Activated T-cell treated with anti-CD3 and anti-CD28 coated beads for 4 hours (primary cell): ENCODE results near the gene ZNF581.

Experiments used
- DNase-seq: peaks from one replicate; pipeline ENCODE4 v3.0.0-alpha.2; 2020

Gene ZNF581

GRCh38 chr19:55668603-55669348 is 25.3 kb downstream of the ZNF581 start:
- no peak for DNase-seq

DNA sequence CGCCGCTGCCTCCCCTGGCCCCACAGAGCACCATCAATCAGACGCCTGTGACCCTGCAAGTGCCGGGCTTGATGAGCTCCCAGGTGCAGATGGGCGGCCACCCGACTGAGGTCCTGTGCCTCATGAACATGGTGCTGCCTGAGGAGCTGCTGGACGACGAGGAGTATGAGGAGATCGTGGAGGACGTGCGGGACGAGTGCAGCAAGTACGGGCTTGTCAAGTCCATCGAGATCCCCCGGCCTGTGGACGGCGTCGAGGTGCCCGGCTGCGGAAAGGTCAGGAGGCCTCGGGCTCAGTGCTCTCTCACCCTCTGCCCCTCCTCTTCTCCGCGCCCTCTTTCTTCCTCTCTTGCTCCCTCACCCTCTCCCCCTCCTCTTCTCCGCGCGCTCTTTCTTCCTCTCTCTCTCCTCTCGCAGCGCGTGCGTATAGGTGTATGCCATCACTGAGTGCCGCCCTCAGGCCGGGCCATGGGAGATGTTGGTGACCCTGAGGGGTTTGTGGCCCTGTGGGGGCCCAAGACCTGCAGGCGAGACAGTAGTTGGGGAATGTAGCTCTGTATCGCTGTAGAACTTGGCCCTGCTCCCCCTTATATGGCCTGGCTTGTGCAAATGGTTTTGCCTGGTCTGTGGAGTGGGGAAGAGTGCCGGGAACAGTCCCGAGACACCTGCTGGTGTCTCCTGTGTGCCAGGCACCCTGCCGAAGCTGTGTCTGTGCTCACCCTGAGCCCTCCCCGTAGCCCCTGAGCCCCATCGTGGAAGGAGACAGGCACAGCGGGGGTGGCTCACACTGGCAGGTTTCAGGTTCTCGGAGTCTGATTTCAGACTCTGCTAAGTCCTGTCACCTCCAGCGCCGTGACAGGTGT is 26.2 kb downstream of the ZNF581 start:
- DNase-seq, result no peak

- no peak for DNase-seq
Observed at GRCh38 chr19:55670280-55671053, 27.0 kb downstream of the ZNF581 start.

DNA sequence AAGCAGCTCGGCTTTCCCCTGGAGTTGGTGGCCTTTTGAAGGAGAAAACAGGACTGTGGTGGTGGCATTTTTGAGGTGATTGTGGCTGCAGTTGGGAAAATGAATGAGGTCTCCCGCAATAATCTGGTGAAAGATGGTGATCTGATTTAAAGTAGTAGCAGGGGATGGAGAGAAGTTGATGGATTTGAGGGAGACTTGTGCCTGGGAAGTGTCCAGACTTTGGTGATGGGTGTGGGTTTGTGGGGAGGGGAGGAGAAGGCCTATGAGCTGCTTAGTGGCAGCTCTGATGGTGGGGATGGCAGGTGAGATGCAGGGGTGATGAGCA is 27.6 kb downstream of the ZNF581 start:
- DNase-seq, result no peak

- DNase-seq, result no peak
Observed at GRCh38 chr19:55672418-55672817, 29.0 kb downstream of the ZNF581 start.

DNA sequence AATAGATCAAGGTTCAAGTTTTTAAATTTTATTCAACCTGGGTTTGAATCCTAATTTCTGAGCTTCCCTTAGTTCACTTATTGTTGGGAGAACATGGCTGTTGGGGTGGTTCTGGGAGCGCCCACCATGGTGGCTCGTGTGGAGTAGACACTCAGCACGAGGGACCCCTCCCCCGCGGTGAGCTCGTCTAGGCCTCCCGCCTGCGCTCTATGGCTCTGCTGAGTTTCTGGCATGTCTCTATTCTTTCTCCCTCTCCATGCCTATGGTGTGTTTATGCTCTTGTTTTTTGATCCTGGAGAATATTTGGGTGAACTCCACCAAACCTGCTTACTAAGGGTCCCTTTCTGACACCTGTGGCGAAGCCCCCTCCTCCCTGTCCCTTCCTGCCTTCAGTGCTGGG is 30.0 kb downstream of the ZNF581 start:
- no peak for DNase-seq

DNA sequence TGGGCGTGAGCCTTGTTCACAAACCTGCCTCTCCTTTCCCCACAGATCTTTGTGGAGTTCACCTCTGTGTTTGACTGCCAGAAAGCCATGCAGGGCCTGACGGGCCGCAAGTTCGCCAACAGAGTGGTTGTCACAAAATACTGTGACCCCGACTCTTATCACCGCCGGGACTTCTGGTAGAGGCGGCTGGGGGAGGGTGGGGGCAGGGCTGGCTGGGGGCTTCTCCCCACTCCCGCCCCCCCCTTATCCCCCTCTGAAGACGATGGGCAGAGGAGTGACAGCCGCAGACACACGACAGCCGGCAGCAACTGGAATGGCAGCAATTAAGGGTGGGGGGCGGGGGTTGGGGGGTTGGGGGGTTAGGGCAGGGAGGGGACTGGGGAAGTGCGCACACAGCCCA is 30.4 kb downstream of the ZNF581 start:
- no peak for DNase-seq

DNA sequence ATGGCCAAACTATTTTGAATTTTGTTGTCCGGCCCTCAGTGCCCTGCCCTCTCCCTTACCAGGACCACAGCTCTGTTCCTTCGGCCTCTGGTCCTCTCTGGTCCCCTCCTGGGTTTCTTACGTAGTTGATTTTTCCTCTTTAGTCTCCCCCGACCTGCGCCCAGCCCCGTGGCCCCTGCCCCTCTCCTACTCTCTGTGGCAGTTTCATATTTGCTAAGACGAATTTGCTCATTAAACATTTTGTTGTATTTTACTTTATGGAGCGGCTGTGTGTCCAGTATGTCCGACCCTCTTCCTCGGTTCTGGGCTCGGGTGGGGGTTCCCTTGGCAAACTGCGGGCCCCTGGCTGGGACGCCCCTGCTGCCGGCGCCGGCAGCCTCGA is 31.0 kb downstream of the ZNF581 start:
- DNase-seq, result no peak

DNA sequence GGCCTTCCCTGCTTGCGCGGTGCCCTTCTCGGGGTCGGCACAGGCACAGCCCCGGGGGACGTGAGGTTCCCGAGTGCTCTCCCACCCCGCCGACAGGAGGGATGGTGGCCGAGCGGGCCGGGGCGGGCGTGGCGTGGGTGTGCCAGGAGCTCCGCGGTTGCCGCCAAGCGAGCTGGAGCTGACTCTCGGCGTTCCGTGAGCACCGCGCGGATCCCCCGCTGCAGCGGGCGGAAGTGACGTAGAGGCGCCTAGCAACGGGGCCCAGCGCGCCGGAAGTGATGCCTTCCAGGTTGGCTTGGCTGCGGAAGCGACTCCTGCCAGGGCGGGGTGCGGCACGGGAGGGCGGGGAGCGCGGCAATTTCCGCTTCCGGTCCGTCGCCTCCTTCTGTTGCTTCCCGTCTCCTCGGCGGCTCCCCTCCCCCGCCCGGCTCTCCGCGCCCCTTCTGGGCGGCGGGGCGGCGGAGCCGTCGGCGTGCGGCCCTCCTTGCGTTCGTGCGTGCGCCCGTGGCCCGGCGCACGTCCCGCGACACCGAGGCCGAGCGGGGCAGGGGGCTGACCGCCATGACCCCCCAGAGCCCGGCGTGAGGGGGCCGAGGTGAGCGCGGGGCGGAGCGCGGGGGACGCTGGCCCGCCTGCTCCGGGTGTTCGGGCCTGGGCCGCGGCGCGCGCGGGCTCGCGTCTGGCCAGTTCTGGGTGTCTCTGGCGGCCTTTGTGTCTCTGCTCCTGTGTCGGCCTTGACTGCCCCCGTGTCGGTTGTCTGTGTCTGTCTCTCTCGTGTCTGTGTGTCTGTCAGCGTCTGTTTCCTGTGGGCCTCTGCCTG is 31.6 kb downstream of the ZNF581 start, which contains the start of gene EPN1:
TSS of gene EPN1 (plus strand) at position 386 of the 820 bp plus-strand sequence. CDS start 3,402 bp downstream, outside the sequence.
- DNase-seq, result peak; percentile 95

- no peak for DNase-seq
Observed at GRCh38 chr19:55675661-55676354, 32.4 kb downstream of the ZNF581 start.

DNA sequence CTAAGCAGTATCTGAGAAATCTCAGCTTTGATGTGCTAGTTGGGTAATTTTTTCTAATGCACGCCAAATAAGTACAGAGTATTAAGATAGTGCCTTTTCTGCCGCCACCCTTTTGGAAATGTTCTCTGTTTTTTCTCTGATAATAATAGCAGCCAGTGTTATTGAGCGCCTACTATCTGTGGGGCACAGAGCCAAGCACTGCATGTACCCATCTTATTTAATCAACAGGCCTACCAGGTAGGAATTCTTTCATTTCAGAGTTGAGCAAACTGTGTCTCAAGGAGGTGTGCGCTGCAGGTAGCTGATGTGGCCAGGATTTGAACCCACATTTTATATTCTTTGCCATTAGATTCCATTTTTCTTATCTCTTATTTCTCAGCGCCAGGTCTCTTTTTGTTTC is 32.9 kb downstream of the ZNF581 start:
- DNase-seq, result no peak

- no peak for DNase-seq
Observed at GRCh38 chr19:55676889-55677505, 33.5 kb downstream of the ZNF581 start.

GRCh38 chr19:55677572-55678028 is 34.2 kb downstream of the ZNF581 start:
- no peak for DNase-seq

- DNase-seq, result no peak
Observed at GRCh38 chr19:55678121-55678671, 34.7 kb downstream of the ZNF581 start.

- no peak for DNase-seq
Observed at GRCh38 chr19:55679343-55680257, 36.2 kb downstream of the ZNF581 start.

GRCh38 chr19:55680339-55681130 is 37.1 kb downstream of the ZNF581 start:
- no peak for DNase-seq

DNA sequence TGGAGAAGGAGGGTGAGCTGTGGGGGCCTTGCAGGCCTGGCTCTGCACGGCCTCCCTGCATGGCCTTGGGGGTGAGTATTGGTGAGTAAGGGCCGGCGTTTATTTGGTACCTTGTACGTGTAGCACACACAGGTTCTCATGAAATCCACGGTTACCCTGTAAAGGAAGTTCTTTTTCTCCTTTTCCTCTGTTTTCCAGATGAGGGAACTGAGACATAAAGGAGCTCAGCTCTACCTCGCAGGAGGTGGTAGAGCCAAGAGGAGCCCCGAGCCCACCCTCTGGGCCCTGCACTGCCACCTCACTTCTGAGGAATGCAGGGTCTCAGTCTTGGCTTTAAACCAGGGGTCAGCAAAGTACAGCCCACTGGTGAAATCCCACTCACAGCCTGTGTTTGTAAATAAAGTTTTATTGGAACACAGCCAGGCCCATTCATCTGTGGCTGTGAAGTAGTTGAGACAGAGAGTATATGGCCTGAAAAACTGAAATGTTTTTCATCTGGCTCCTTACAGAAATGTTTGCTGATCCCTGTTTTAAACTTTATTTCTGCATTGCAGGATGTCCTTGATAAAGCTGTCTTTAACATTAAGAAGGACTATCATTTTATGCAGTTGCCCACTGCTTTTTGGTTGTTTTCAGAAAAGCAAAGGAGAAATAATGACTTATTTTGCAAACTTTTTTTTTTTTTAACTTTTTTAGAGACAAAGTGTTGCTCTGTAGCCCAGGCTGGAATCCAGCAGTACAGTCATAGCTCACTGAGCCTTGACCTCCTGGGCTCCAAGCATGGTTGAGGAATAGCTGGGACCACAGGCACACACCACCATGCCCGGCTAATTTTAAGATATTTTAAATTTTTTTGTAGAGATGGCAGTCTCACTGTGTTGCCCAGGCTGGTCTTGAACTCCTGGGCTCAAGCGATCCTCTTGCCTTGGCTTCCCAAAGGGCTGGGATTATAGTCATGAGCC is 38.0 kb downstream of the ZNF581 start:
- no peak for DNase-seq
